ENCODE data around the gene CAMTA1.

DNA sequence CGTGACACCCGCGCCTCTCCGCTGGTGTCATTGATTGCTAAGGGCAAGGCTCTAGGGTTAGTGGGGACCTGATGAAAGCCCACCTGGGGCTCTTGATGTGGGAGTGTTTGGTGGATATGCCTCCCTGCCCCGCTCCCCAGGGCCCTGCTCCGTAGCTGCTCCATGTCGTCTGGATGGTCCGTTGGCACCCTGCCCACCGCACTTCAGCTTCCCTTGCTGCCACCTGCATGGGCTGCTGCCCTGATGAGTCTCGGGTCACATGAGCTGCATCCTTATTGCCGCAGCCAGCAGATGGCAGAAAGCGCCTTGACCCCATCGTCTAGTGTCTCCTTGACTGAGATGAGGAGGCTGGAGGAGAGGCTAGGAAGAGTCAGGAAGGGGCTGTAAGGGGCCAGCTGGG, 439.4 kb downstream of the CAMTA1 start:
- TF ChIP-seq ZNF707 (tag by site-specific recombination; IDR thresholded peaks at IDR 0.05) (no peak), ZNF610 (tag by site-specific recombination; IDR thresholded peaks at IDR 0.05; ENCODE audit: borderline replicate concordance) (no peak), TCF7L2 (IDR thresholded peaks at IDR 0.05; ENCODE audit: borderline replicate concordance, low read depth, low read length) (no peak), ZSCAN23 (tag by site-specific recombination; IDR thresholded peaks at IDR 0.05) (no peak), ZFP37 (tag by site-specific recombination; IDR thresholded peaks at IDR 0.05) (no peak), ZNF629 (tag by site-specific recombination; IDR thresholded peaks at IDR 0.05) (no peak), TRIM28 (IDR thresholded peaks at IDR 0.05; ENCODE audit: borderline replicate concordance, low read length) (no peak), ZNF221 (tag by site-specific recombination; IDR thresholded peaks at IDR 0.05; ENCODE audit: borderline replicate concordance) (no peak), ZNF664 (tag by site-specific recombination; IDR thresholded peaks at IDR 0.05) (no peak)
- TF ChIP-seq, protein P1, sequence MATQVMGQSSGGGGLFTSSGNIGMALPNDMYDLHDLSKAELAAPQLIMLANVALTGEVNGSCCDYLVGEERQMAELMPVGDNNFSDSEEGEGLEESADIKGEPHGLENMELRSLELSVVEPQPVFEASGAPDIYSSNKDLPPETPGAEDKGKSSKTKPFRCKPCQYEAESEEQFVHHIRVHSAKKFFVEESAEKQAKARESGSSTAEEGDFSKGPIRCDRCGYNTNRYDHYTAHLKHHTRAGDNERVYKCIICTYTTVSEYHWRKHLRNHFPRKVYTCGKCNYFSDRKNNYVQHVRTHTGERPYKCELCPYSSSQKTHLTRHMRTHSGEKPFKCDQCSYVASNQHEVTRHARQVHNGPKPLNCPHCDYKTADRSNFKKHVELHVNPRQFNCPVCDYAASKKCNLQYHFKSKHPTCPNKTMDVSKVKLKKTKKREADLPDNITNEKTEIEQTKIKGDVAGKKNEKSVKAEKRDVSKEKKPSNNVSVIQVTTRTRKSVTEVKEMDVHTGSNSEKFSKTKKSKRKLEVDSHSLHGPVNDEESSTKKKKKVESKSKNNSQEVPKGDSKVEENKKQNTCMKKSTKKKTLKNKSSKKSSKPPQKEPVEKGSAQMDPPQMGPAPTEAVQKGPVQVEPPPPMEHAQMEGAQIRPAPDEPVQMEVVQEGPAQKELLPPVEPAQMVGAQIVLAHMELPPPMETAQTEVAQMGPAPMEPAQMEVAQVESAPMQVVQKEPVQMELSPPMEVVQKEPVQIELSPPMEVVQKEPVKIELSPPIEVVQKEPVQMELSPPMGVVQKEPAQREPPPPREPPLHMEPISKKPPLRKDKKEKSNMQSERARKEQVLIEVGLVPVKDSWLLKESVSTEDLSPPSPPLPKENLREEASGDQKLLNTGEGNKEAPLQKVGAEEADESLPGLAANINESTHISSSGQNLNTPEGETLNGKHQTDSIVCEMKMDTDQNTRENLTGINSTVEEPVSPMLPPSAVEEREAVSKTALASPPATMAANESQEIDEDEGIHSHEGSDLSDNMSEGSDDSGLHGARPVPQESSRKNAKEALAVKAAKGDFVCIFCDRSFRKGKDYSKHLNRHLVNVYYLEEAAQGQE (tag by site-specific recombination; IDR thresholded peaks at IDR 0.05), result no peak
- TF ChIP-seq, protein P2, sequence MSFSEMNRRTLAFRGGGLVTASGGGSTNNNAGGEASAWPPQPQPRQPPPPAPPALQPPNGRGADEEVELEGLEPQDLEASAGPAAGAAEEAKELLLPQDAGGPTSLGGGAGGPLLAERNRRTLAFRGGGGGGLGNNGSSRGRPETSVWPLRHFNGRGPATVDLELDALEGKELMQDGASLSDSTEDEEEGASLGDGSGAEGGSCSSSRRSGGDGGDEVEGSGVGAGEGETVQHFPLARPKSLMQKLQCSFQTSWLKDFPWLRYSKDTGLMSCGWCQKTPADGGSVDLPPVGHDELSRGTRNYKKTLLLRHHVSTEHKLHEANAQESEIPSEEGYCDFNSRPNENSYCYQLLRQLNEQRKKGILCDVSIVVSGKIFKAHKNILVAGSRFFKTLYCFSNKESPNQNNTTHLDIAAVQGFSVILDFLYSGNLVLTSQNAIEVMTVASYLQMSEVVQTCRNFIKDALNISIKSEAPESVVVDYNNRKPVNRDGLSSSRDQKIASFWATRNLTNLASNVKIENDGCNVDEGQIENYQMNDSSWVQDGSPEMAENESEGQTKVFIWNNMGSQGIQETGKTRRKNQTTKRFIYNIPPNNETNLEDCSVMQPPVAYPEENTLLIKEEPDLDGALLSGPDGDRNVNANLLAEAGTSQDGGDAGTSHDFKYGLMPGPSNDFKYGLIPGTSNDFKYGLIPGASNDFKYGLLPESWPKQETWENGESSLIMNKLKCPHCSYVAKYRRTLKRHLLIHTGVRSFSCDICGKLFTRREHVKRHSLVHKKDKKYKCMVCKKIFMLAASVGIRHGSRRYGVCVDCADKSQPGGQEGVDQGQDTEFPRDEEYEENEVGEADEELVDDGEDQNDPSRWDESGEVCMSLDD (tag by site-specific recombination; IDR thresholded peaks at IDR 0.05), result no peak
- TF ChIP-seq, protein P3, sequence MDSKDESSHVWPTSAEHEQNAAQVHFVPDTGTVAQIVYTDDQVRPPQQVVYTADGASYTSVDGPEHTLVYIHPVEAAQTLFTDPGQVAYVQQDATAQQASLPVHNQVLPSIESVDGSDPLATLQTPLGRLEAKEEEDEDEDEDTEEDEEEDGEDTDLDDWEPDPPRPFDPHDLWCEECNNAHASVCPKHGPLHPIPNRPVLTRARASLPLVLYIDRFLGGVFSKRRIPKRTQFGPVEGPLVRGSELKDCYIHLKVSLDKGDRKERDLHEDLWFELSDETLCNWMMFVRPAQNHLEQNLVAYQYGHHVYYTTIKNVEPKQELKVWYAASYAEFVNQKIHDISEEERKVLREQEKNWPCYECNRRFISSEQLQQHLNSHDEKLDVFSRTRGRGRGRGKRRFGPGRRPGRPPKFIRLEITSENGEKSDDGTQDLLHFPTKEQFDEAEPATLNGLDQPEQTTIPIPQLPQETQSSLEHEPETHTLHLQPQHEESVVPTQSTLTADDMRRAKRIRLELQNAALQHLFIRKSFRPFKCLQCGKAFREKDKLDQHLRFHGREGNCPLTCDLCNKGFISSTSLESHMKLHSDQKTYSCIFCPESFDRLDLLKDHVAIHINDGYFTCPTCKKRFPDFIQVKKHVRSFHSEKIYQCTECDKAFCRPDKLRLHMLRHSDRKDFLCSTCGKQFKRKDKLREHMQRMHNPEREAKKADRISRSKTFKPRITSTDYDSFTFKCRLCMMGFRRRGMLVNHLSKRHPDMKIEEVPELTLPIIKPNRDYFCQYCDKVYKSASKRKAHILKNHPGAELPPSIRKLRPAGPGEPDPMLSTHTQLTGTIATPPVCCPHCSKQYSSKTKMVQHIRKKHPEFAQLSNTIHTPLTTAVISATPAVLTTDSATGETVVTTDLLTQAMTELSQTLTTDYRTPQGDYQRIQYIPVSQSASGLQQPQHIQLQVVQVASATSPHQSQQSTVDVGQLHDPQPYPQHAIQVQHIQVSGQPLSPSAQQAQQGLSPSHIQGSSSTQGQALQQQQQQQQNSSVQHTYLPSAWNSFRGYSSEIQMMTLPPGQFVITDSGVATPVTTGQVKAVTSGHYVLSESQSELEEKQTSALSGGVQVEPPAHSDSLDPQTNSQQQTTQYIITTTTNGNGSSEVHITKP (tag by site-specific recombination; IDR thresholded peaks at IDR 0.05), result no peak
- TF ChIP-seq, protein P4, sequence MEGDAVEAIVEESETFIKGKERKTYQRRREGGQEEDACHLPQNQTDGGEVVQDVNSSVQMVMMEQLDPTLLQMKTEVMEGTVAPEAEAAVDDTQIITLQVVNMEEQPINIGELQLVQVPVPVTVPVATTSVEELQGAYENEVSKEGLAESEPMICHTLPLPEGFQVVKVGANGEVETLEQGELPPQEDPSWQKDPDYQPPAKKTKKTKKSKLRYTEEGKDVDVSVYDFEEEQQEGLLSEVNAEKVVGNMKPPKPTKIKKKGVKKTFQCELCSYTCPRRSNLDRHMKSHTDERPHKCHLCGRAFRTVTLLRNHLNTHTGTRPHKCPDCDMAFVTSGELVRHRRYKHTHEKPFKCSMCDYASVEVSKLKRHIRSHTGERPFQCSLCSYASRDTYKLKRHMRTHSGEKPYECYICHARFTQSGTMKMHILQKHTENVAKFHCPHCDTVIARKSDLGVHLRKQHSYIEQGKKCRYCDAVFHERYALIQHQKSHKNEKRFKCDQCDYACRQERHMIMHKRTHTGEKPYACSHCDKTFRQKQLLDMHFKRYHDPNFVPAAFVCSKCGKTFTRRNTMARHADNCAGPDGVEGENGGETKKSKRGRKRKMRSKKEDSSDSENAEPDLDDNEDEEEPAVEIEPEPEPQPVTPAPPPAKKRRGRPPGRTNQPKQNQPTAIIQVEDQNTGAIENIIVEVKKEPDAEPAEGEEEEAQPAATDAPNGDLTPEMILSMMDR (tag by site-specific recombination; IDR thresholded peaks at IDR 0.05), result no peak

All from HEK293 (cell line).